Central memory CD8-positive, alpha-beta T cell (primary cell): Measurements from ENCODE around the gene ARPP21.
"Not testable (repeated sequence)": the region's sequence is repeated elsewhere in the genome, so short reads cannot be mapped to it uniquely, and the experiment has no call there.

ENCODE experiments used
- ATAC-seq: fragments of 150-1000 bp; cut with Tn5 transposase; replicated peaks from 2 replicates; pipeline ENCODE4 v1.10.0; 2022; ENCODE audit warnings: mild to moderate bottlenecking, moderate FRiP score, moderate number of reproducible peaks; ENCODE audit not compliant: poor library complexity, severe bottlenecking; ENCODE audit errors: extremely low read depth
- DNase-seq, 2 donors: peaks; one replicate each; pipeline ENCODE4 v3.0.0; 2021; ENCODE audit warnings: low spot score in 2 of 2
- H3K27ac Mint-ChIP-seq: one replicate; pipeline ENCODE4 v1.8.0; 2022; ENCODE audit warnings: low read depth, mild to moderate bottlenecking, moderate library complexity, mixed read lengths
- H3K27me3 Mint-ChIP-seq: one replicate; pipeline ENCODE4 v1.8.0; 2022; ENCODE audit warnings: mixed read lengths
- H3K36me3 Mint-ChIP-seq: one replicate; pipeline ENCODE4 v1.8.0; 2022; ENCODE audit warnings: mild to moderate bottlenecking, moderate library complexity, mixed read lengths; ENCODE audit not compliant: insufficient read depth
- H3K4me1 Mint-ChIP-seq: one replicate; pipeline ENCODE4 v1.8.0; 2022; ENCODE audit warnings: mixed read lengths
- H3K4me3 Mint-ChIP-seq: one replicate; pipeline ENCODE4 v1.8.0; 2022; ENCODE audit warnings: mild to moderate bottlenecking, moderate library complexity, mixed read lengths
- H3K9me3 Mint-ChIP-seq: one replicate; pipeline ENCODE4 v1.8.0; 2022; ENCODE audit warnings: mixed read lengths

Gene ARPP21

GRCh38 chr3:35782355-35782754 is 143.0 kb downstream of the ARPP21 start:
- H3K27ac Mint-ChIP-seq: no peak overlapping the region
- H3K27me3 Mint-ChIP-seq: no peaks in the 10 kb centered on the region
- ATAC-seq (no peak), DNase-seq (no peak)
- peaks cover 26% of the 10 kb centered on the region for H3K9me3 Mint-ChIP-seq
- no peaks in the 10 kb centered on the region for H3K36me3 Mint-ChIP-seq
- H3K4me1 Mint-ChIP-seq: no peaks in the 10 kb centered on the region
- H3K4me3 Mint-ChIP-seq: no peak overlapping the region

- ATAC-seq: no peak
- no peak overlapping the region for H3K27ac Mint-ChIP-seq
- no peaks in the 10 kb centered on the region for H3K36me3 Mint-ChIP-seq
- H3K4me1 Mint-ChIP-seq: no peaks in the 10 kb centered on the region
- DNase-seq: no peak
- no peaks in the 10 kb centered on the region for H3K27me3 Mint-ChIP-seq
- H3K4me3 Mint-ChIP-seq: no peak overlapping the region
- H3K9me3 Mint-ChIP-seq: peaks cover 26% of the 10 kb centered on the region
Observed at GRCh38 chr3:35784169-35784568, 144.8 kb downstream of the ARPP21 start.

- no peaks in the 10 kb centered on the region for H3K27me3 Mint-ChIP-seq
- no peak overlapping the region for H3K4me3 Mint-ChIP-seq
- no peaks in the 10 kb centered on the region for H3K4me1 Mint-ChIP-seq
- H3K9me3 Mint-ChIP-seq: peaks cover 21% of the 10 kb centered on the region
- H3K36me3 Mint-ChIP-seq: no peaks in the 10 kb centered on the region
- H3K27ac Mint-ChIP-seq: no peak overlapping the region
- ATAC-seq (no peak), DNase-seq (no peak)
Observed at GRCh38 chr3:35785234-35785888, 146.0 kb downstream of the ARPP21 start.

- DNase-seq (no peak), ATAC-seq (no peak)
- Mint-ChIP-seq H3K4me3 (no peak overlapping the region), H3K27ac (no peak overlapping the region), H3K4me1 (no peaks in the 10 kb centered on the region), H3K36me3 (no peaks in the 10 kb centered on the region), H3K27me3 (no peaks in the 10 kb centered on the region), H3K9me3 (peaks cover 18% of the 10 kb centered on the region)
Observed at GRCh38 chr3:35787936-35788335, 148.6 kb downstream of the ARPP21 start.

- Mint-ChIP-seq H3K9me3 (peaks cover 8% of the 10 kb centered on the region), H3K27ac (no peak overlapping the region), H3K4me3 (no peak overlapping the region), H3K27me3 (no peaks in the 10 kb centered on the region), H3K4me1 (no peaks in the 10 kb centered on the region), H3K36me3 (no peaks in the 10 kb centered on the region)
- ATAC-seq (no peak), DNase-seq (no peak)
Observed at GRCh38 chr3:35789042-35789831, 149.9 kb downstream of the ARPP21 start.

- ATAC-seq (no peak), DNase-seq (no peak)
- Mint-ChIP-seq H3K4me1 (no peaks in the 10 kb centered on the region), H3K27me3 (no peaks in the 10 kb centered on the region), H3K9me3 (peaks cover under 1% of the 10 kb centered on the region), H3K36me3 (no peaks in the 10 kb centered on the region), H3K4me3 (no peak overlapping the region), H3K27ac (no peak overlapping the region)
Observed at GRCh38 chr3:35790764-35791163, 151.4 kb downstream of the ARPP21 start.

- no peak for ATAC-seq
- Mint-ChIP-seq H3K9me3 (peaks cover 5% of the 10 kb centered on the region), H3K4me3 (no peak overlapping the region), H3K27me3 (no peaks in the 10 kb centered on the region), H3K36me3 (no peaks in the 10 kb centered on the region), H3K27ac (no peak overlapping the region), H3K4me1 (no peaks in the 10 kb centered on the region)
- DNase-seq: no peak
Observed at GRCh38 chr3:35793667-35794066, 154.3 kb downstream of the ARPP21 start.

- H3K27me3 Mint-ChIP-seq: no peaks in the 10 kb centered on the region
- H3K36me3 Mint-ChIP-seq: no peaks in the 10 kb centered on the region
- no peak overlapping the region for H3K27ac Mint-ChIP-seq
- DNase-seq: no peak
- H3K4me1 Mint-ChIP-seq: no peaks in the 10 kb centered on the region
- H3K9me3 Mint-ChIP-seq: peaks cover 11% of the 10 kb centered on the region
- H3K4me3 Mint-ChIP-seq: no peak overlapping the region
- no peak for ATAC-seq
Observed at GRCh38 chr3:35800960-35801459, 161.7 kb downstream of the ARPP21 start.

GRCh38 chr3:35814531-35814930 is 175.2 kb downstream of the ARPP21 start:
- ATAC-seq: no peak
- peaks cover 17% of the 10 kb centered on the region for H3K9me3 Mint-ChIP-seq
- H3K4me3 Mint-ChIP-seq: no peak overlapping the region
- no peak for DNase-seq
- H3K36me3 Mint-ChIP-seq: no peaks in the 10 kb centered on the region
- H3K27me3 Mint-ChIP-seq: no peaks in the 10 kb centered on the region
- H3K27ac Mint-ChIP-seq: no peak overlapping the region
- no peaks in the 10 kb centered on the region for H3K4me1 Mint-ChIP-seq

GRCh38 chr3:35815796-35816195 is 176.5 kb downstream of the ARPP21 start:
- not testable (repeated sequence) for H3K4me1 Mint-ChIP-seq, H3K27ac Mint-ChIP-seq, H3K36me3 Mint-ChIP-seq, ATAC-seq, DNase-seq, H3K4me3 Mint-ChIP-seq, H3K27me3 Mint-ChIP-seq
- H3K9me3 Mint-ChIP-seq: peaks cover 17% of the 10 kb centered on the region

GRCh38 chr3:35817216-35817615 is 177.9 kb downstream of the ARPP21 start:
- H3K4me3 Mint-ChIP-seq: no peak overlapping the region
- DNase-seq (no peak), ATAC-seq (no peak)
- H3K27ac Mint-ChIP-seq: no peak overlapping the region
- no peaks in the 10 kb centered on the region for H3K27me3 Mint-ChIP-seq
- no peaks in the 10 kb centered on the region for H3K36me3 Mint-ChIP-seq
- H3K4me1 Mint-ChIP-seq: no peaks in the 10 kb centered on the region
- peaks cover 17% of the 10 kb centered on the region for H3K9me3 Mint-ChIP-seq

GRCh38 chr3:35832140-35832571 is 192.8 kb downstream of the ARPP21 start:
- Mint-ChIP-seq H3K9me3 (peaks cover 18% of the 10 kb centered on the region), H3K27me3 (no peaks in the 10 kb centered on the region), H3K4me3 (no peak overlapping the region), H3K36me3 (no peaks in the 10 kb centered on the region), H3K4me1 (no peaks in the 10 kb centered on the region), H3K27ac (no peak overlapping the region)
- ATAC-seq (no peak), DNase-seq (no peak)
